Measurements from ENCODE around the gene AGTRAP. TPM values are rescaled to one million over a fixed set of nuclear protein-coding genes. Genes with fewer than 3 reads are reported as not detected.

AGTRAP gene
- total and polyA plus RNA-seq, 10 donors, result 40.8 to 120 (median 56.4) TPM

DNA sequence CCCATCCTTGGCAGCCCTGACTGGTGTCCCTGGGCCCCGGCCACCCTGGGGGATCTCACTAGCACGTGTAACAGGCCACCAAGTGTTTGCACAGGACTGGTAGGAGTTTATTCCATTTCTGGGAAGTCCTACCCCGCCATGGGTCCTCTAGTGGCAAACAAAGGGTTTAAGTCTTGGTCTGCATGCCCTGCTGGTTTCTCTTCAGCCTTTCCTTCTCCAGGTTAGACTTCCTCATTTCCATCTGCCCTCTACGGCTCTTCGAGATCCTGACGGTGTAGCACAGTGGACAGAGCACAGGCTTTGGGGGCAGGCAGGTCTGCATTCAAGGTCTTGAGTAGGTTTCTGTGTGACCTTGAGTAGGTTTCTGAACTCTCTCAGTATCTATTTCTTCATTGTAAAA, 2.8 kb downstream of the AGTRAP start:
- no peaks in the 10 kb centered on the region for H3K9me3 ChIP-seq
- TF ChIP-seq CTCF (IDR thresholded peaks at IDR 0.05 in 8 of 11, conservative IDR thresholded peaks at IDR 0.05 in 3 of 11) (peak in 1 of 11 experiments; percentile 29), POLR2AphosphoS5 (IDR thresholded peaks at IDR 0.05) (no peak)
- WGBS, 5 donors, result 36 to 76% (median 54%) methylated on average over 6 of the region's 6 CpGs
- intact Hi-C loops (cut with DNase I; ENCODE audit: low total_unique reads), result no loop called here
- H3K4me3 ChIP-seq, result peak overlapping the region in 3 of 8 donors; percentile 82 to 92 (median 89)
- peak; percentile 73 for DNase-seq
- peaks cover 0 to 3% (median 0%) of the 10 kb centered on the region in 6 donors for H3K36me3 ChIP-seq
- no peaks in the 10 kb centered on the region for H3K27me3 ChIP-seq (replicated peaks in 1 of 7)
- H3K27ac ChIP-seq, result peak overlapping the region in 6 of 8 donors; percentile 90 to 100 (median 96)
- H3K4me1 ChIP-seq, result peaks cover 25 to 96% (median 72%) of the 10 kb centered on the region in 6 donors

- no peaks in the 10 kb centered on the region for H3K27me3 ChIP-seq (replicated peaks in 1 of 7)
- H3K27ac ChIP-seq, result peak overlapping the region in 6 of 8 donors; percentile 65 to 100 (median 96)
- peak; percentile 73 for DNase-seq
- peak overlapping the region in 2 of 8 donors; percentile 0 to 35 for H3K4me3 ChIP-seq
- TF ChIP-seq POLR2A (IDR thresholded peaks at IDR 0.05) (no peak), CTCF (IDR thresholded peaks at IDR 0.05 in 8 of 11, conservative IDR thresholded peaks at IDR 0.05 in 3 of 11) (no peak), POLR2AphosphoS5 (IDR thresholded peaks at IDR 0.05) (no peak)
- WGBS, 5 donors, result 28 to 34% (median 32%) methylated on average over 14 to 15 of the region's 15 CpGs
- H3K4me1 ChIP-seq, result peaks cover 23 to 87% (median 66%) of the 10 kb centered on the region in 6 donors
- intact Hi-C loops (cut with DNase I; ENCODE audit: low total_unique reads), result no loop called here
- H3K9me3 ChIP-seq, result no peaks in the 10 kb centered on the region
- H3K36me3 ChIP-seq, result peaks cover 0 to 20% (median 0%) of the 10 kb centered on the region in 6 donors
These were observed 4.6 kb downstream of the AGTRAP start for GRCh38 chr1:11740258-11741192.

DNA sequence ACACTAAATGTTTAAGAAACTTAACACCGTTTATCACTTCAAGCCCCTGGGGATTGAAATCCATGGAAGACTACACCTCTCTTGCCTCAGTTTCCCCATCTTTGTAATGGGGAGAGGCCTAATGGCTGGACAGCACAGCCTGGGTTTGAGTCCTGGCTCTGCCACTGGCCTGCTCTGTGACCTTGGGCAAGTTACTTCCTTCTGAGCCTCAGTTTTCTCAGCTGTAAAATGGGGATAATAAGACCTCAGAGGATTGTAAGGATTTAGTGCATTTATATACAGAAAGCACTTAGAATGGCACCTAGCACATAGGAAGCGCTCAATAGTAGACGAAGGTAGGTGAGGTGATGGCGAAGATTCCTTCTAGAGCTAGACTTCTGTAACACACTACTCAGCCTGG, 5.5 kb downstream of the AGTRAP start:
- no peaks in the 10 kb centered on the region for H3K9me3 ChIP-seq
- peaks cover 0 to 30% (median 7%) of the 10 kb centered on the region in 6 donors for H3K36me3 ChIP-seq
- peaks cover 20 to 87% (median 65%) of the 10 kb centered on the region in 6 donors for H3K4me1 ChIP-seq
- DNase-seq, result no peak
- no peaks in the 10 kb centered on the region for H3K27me3 ChIP-seq (replicated peaks in 1 of 7)
- peak overlapping the region in 1 of 8 donors; percentile 35 for H3K4me3 ChIP-seq
- WGBS, 5 donors, result 80 to 91% (median 88%) methylated on average over 4 of the region's 4 CpGs
- intact Hi-C loops (cut with DNase I; ENCODE audit: low total_unique reads), result no loop called here
- no peak for TF ChIP-seq POLR2A (IDR thresholded peaks at IDR 0.05)
- no peak for TF ChIP-seq POLR2AphosphoS5 (IDR thresholded peaks at IDR 0.05)
- no peak for TF ChIP-seq CTCF (IDR thresholded peaks at IDR 0.05 in 8 of 11, conservative IDR thresholded peaks at IDR 0.05 in 3 of 11)
- H3K27ac ChIP-seq, result peak overlapping the region in 6 of 8 donors; percentile 65 to 100 (median 96)
